K562 (cell line): Measurements from ENCODE around the gene SETMAR. TPM values are rescaled to one million over a fixed set of nuclear protein-coding genes. Genes with fewer than 3 reads are reported as not detected.

Source experiments
- ARID3A ChIP-seq: IDR thresholded peaks from 2 replicates; pipeline ENCODE4 v1.6.1; 2012; ENCODE audit warnings: low read depth, low read length, improper control_type of control experiment, borderline replicate concordance
- ARNT ChIP-seq, 2 experiments: fragments of 450-650 bp; IDR thresholded peaks; 2 replicates each; pipeline ENCODE4 v1.6.1; 2016; ENCODE audit warnings: mild to moderate bottlenecking in 1 of 2
- BACH1 ChIP-seq: fragments of 200-800 bp; sonication (Bioruptor generic); IDR thresholded peaks from 2 replicates; pipeline ENCODE4 v1.6.1; 2016; ENCODE audit warnings: missing genetic modification characterization, missing compliant biosample characterization
- CLOCK ChIP-seq: fragments of 250-450 bp; sonication (Bioruptor Pico); IDR thresholded peaks from 2 replicates; pipeline ENCODE4 v1.4.0; 2020; ENCODE audit warnings: mild to moderate bottlenecking, moderate library complexity, borderline replicate concordance
- EGR1 ChIP-seq: fragments of 450-650 bp; conservative IDR thresholded peaks from 2 replicates; pipeline ENCODE4 v1.6.1; 2017; ENCODE audit warnings: mild to moderate bottlenecking
- FOS ChIP-seq: IDR thresholded peaks from 3 replicates; pipeline ENCODE4 v1.6.1; 2011; ENCODE audit not compliant: insufficient read length; ENCODE audit errors: extremely low read depth
- HNRNPK ChIP-seq: fragments of 200-400 bp; formaldehyde crosslinking; IDR thresholded peaks from one replicate; pipeline ENCODE4 v1.6.1; 2018; ENCODE audit warnings: mild to moderate bottlenecking, low read depth, low read length; ENCODE audit not compliant: poor library complexity, severe bottlenecking
- NFYB ChIP-seq: IDR thresholded peaks from 2 replicates; pipeline ENCODE4 v1.6.1; 2011; ENCODE audit warnings: mild to moderate bottlenecking, moderate library complexity; ENCODE audit not compliant: insufficient read length; ENCODE audit errors: extremely low read depth
- NONO ChIP-seq, 2 experiments: fragments of 200-400 bp in 1 of 2; fragments of 450-650 bp in 1 of 2; formaldehyde crosslinking in 1 of 2; IDR thresholded peaks; 2 replicates each; pipeline ENCODE4 v1.6.1; 2017; ENCODE audit warnings: low read depth in 2 of 2, mild to moderate bottlenecking in 2 of 2, moderate library complexity in 2 of 2, low read length in 1 of 2
- OTX1 ChIP-seq: fragments of 450-650 bp; formaldehyde crosslinking; IDR thresholded peaks from 2 replicates; pipeline ENCODE4 v1.4.0; 2022; ENCODE audit warnings: mild to moderate bottlenecking
- RCOR1 ChIP-seq, 2 experiments: IDR thresholded peaks; 2 replicates each; pipeline ENCODE4 v1.6.1; 2012; ENCODE audit warnings: low read depth in 2 of 2, low read length in 2 of 2, borderline replicate concordance in 1 of 2, improper control_type of control experiment in 1 of 2
- SAP30 ChIP-seq: fragments of 200-600 bp; sonication (generic); IDR thresholded peaks from 2 replicates; pipeline ENCODE4 v1.6.1; 2012; ENCODE audit warnings: borderline replicate concordance, low read depth, mild to moderate bottlenecking, moderate library complexity, low read length, control low read depth, inconsistent platforms; ENCODE audit not compliant: insufficient read depth, poor library complexity, severe bottlenecking
- SLC30A9 ChIP-seq: fragments of 250-450 bp; sonication (Bioruptor Pico); IDR thresholded peaks from 2 replicates; pipeline ENCODE4 v1.8.0; 2022; ENCODE audit warnings: mild to moderate bottlenecking, moderate library complexity
- TCF3 ChIP-seq: sonication (generic); formaldehyde crosslinking; IDR thresholded peaks from 2 replicates; pipeline ENCODE4 v1.4.0; 2020; ENCODE audit warnings: mild to moderate bottlenecking, missing genetic modification reagents
- U2AF1 ChIP-seq: fragments of 200-400 bp; formaldehyde crosslinking; optimal IDR thresholded peaks from 2 replicates; pipeline ENCODE3; 2017; ENCODE audit warnings: mild to moderate bottlenecking, low read depth, low read length, moderate library complexity
- YY1 ChIP-seq, 3 experiments: IDR thresholded peaks; 2 replicates each; pipeline ENCODE4 v1.6.1; 2011; ENCODE audit warnings: low read length in 2 of 3, mild to moderate bottlenecking in 2 of 3, moderate library complexity in 2 of 3, borderline replicate concordance in 1 of 3, control low read depth in 1 of 3, low read depth in 1 of 3; ENCODE audit not compliant: insufficient read depth in 3 of 3, insufficient replicate concordance in 2 of 3, control insufficient read depth in 1 of 3, insufficient read length in 1 of 3; ENCODE audit errors: extremely low read depth in 1 of 3
- ZC3H8 ChIP-seq: fragments of 450-650 bp; IDR thresholded peaks from 2 replicates; pipeline ENCODE4 v1.6.1; 2017
- ZNF12 ChIP-seq: sonication (generic); formaldehyde crosslinking; IDR thresholded peaks from 2 replicates; pipeline ENCODE4 v1.4.0; 2020; ENCODE audit warnings: mild to moderate bottlenecking, missing genetic modification reagents
- ZNF212 ChIP-seq: fragments of 450-650 bp; formaldehyde crosslinking; IDR thresholded peaks from 2 replicates; pipeline ENCODE4 v1.4.0; 2020; ENCODE audit warnings: mild to moderate bottlenecking
- ZNF717 ChIP-seq: fragments of 250-450 bp; sonication (Bioruptor Pico); IDR thresholded peaks from 2 replicates; pipeline ENCODE4 v1.5.0; 2021
- polyA plus RNA-seq, 8 experiments: library from polyadenylated mRNA; depleted of rRNA in 4 of 8; stranded (reverse) in 5 of 8; unstranded in 3 of 8; fragments of >200 nt; fragmentation: Nextera tagmentation in 2 of 8; fragmentation: Illumina TruSeq in 1 of 8; extraction: Ambion mirVana in 2 of 8; extraction: Trizol in 1 of 8; gene quantifications; 2 replicates each; pipeline versions ENCODE4 v1.2.1 to v1.2.3, GENCODE V29; 2011 to 2014; ENCODE audit warnings: inconsistent platforms in 1 of 8, missing spikeins in 1 of 8
- total RNA-seq, 7 experiments: library from RNA; depleted of rRNA in 6 of 7; stranded (reverse); fragments of >200 nt in 6 of 7; fragmentation: Illumina TruSeq in 2 of 7; extraction: Trizol in 2 of 7; gene quantifications; 2 replicates each; pipeline versions ENCODE4 v1.2.1 to v1.2.3, GENCODE V29; 2011 to 2021; ENCODE audit warnings: low replicate concordance in 1 of 7

SETMAR gene
- total and polyA plus RNA-seq, 9 of the 15 experiments (the other 6 are each of a cell fraction or from before 2014, with no cell fraction given) = 5.5 to 25.1 (median 18.2) TPM

DNA sequence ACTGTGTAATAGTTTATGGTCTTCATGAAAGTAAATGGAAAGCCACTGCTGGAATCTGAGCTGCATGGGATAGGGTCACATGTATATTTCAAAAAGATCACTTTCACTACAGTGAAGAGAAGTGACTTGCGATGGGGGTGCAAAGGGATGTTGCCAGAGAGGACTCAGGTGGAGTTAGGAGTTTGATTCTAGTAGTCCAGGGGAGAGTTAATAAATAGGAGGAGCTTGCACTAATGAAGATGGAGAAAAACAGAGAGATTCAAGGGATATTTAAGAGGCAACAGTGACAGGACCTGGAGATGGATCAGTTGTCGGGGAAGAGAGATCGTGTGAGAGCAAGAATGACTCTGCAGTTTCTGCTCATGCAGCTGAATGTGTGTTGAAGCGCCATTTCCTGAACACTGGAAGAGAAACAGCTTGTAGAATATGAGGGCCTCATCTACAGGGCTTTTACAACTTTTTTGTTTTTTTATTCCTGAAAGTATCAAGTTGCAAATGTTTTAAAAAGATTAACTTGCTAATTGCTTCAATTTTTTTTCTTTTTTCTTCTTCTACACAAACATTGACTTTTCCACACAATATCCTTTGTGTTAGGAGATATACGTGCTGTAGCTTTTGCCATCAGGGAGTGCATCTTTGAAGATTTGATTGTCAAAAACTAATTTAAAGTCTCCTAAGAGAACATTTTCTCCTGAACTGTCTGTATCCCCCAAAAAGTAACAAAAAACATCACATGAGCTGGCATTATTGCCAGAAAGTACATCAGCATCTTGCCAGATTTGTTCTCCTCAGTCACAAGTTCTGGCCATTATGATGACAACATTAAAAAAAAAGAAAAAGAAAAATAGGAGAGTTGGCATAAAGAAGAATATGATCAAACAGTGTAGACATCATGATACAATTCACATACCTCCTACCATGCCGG lies 37.5 kb downstream of the SETMAR start (continued):
- TF ChIP-seq ARID3A = no peak
- no peak for TF ChIP-seq EGR1
- TF ChIP-seq NFYB = no peak
- peak in 1 of 3 experiments; percentile 78 for TF ChIP-seq YY1 (IDR thresholded peaks at IDR 0.05; ENCODE audit: borderline replicate concordance in 1 of 3, control insufficient read depth in 1 of 3, extremely low read depth in 1 of 3, insufficient read depth in 3 of 3, insufficient read length in 1 of 3, insufficient replicate concordance in 2 of 3, low read depth in 1 of 3, low read length in 2 of 3)
- no peak for TF ChIP-seq ZC3H8
- TF ChIP-seq OTX1 = no peak
- TF ChIP-seq ARNT (IDR thresholded peaks at IDR 0.05) = peak in 1 of 2 experiments; percentile 82; a peak in 1 of 4 replicates
- no peak for TF ChIP-seq ZNF212 (CRISPR knock-in tag)
- TF ChIP-seq ZNF717 (CRISPR knock-in tag) = no peak
- TF ChIP-seq U2AF1 = no peak
- no peak for TF ChIP-seq NONO (IDR thresholded peaks at IDR 0.05; ENCODE audit: low read depth in 2 of 2, low read length in 1 of 2)
- TF ChIP-seq HNRNPK = no peak
- no peak for TF ChIP-seq CLOCK
- no peak for TF ChIP-seq RCOR1 (IDR thresholded peaks at IDR 0.05; ENCODE audit: borderline replicate concordance in 1 of 2, low read depth in 2 of 2, low read length in 2 of 2)
- TF ChIP-seq SAP30 = no peak
- peak; percentile 93 for TF ChIP-seq BACH1 (tag)
- no peak for TF ChIP-seq ZNF12 (CRISPR knock-in tag)
- no peak for TF ChIP-seq TCF3
- TF ChIP-seq FOS = no peak
- no peak for TF ChIP-seq SLC30A9 (CRISPR knock-in tag)
